Body of pancreas (tissue), 4 donors: ENCODE results near the gene PCDH9.

Source experiments
- CTCF ChIP-seq, 7 experiments: fragments of 450-650 bp in 4 of 7; fragments of 200-600 bp in 3 of 7; sonication (generic) in 3 of 7; IDR thresholded peaks; one replicate each; pipeline ENCODE4 v1.5.1; 2016 to 2019; ENCODE audit warnings: antibody characterized with exemption in 7 of 7
- POLR2A ChIP-seq, 3 donors: fragments of 450-650 bp; IDR thresholded peaks; one replicate each; pipeline ENCODE4 v1.6.1; 2016; ENCODE audit warnings: antibody characterized with exemption in 3 of 3, mild to moderate bottlenecking in 2 of 3

- TF ChIP-seq CTCF (IDR thresholded peaks at IDR 0.05) (no peak), POLR2A (IDR thresholded peaks at IDR 0.05) (no peak)
These were observed 726.2 kb downstream of the PCDH9 start for GRCh38 chr13:66503890-66504289.
